Upper lobe of left lung (tissue), 6 donors: ENCODE results near the gene TTLL5. TPM values are rescaled to one million over a fixed set of nuclear protein-coding genes. Genes with fewer than 3 reads are reported as not detected.

Experiments
- ATAC-seq, 2 donors: fragments of 200-7000 bp; cut with Tn5 transposase; one replicate each; pipeline ENCODE4 v1.9.1; 2022; ENCODE audit warnings: mild to moderate bottlenecking in 2 of 2, moderate library complexity in 2 of 2; ENCODE audit not compliant: low FRiP score in 2 of 2
- DNase-seq, 2 donors: peaks; one replicate each; pipeline ENCODE4 v3.0.0-alpha.2; 2019 to 2020
- H3K27ac ChIP-seq, 4 donors: fragments of 200-600 bp; sonication (generic); one replicate each; pipeline ENCODE4 v1.5.1; 2016 to 2019
- H3K27me3 ChIP-seq, 4 donors: fragments of 200-600 bp; sonication (generic); one replicate each; pipeline ENCODE4 v1.5.1; 2017 to 2019
- H3K36me3 ChIP-seq, 4 donors: fragments of 200-600 bp; sonication (generic); one replicate each; pipeline ENCODE4 v1.5.1; 2016 to 2019
- H3K4me1 ChIP-seq, 4 donors: fragments of 200-600 bp; sonication (generic); one replicate each; pipeline ENCODE4 v1.5.1; 2018 to 2019
- H3K4me3 ChIP-seq, 4 donors: fragments of 200-600 bp; sonication (generic); one replicate each; pipeline ENCODE4 v1.5.1; 2017 to 2019; ENCODE audit warnings: mild to moderate bottlenecking in 2 of 4, moderate library complexity in 1 of 4
- H3K9me3 ChIP-seq, 4 donors: fragments of 200-600 bp; sonication (generic); one replicate each; pipeline ENCODE4 v1.5.1; 2018 to 2019
- CTCF ChIP-seq, 6 experiments: fragments of 450-650 bp in 4 of 6; fragments of 200-600 bp in 2 of 6; sonication (generic) in 2 of 6; IDR thresholded peaks; one replicate each; pipeline ENCODE4 v1.5.1; 2016 to 2019; ENCODE audit warnings: antibody characterized with exemption in 6 of 6
- EP300 ChIP-seq, 4 donors: sonication (generic); formaldehyde crosslinking; IDR thresholded peaks; one replicate each; pipeline ENCODE4 v1.5.1; 2017; ENCODE audit warnings: antibody characterized with exemption in 4 of 4, control low read depth in 2 of 4
- POLR2A ChIP-seq, 4 donors: fragments of 450-650 bp; IDR thresholded peaks; one replicate each; pipeline ENCODE4 v1.5.1; 2016 to 2017; ENCODE audit warnings: antibody characterized with exemption in 4 of 4, mild to moderate bottlenecking in 2 of 4
- POLR2AphosphoS5 ChIP-seq, 2 donors: sonication (generic); formaldehyde crosslinking; IDR thresholded peaks; one replicate each; pipeline ENCODE4 v1.5.1; 2017; ENCODE audit warnings: antibody characterized with exemption in 2 of 2
- WGBS, 2 donors: methylation state at CpG; one replicate each; pipeline ENCODE4 v1.1.5; 2017 to 2018; 5-methylcytosine and 5-hydroxymethylcytosine counted together
- total RNA-seq, 6 donors: library from RNA; depleted of rRNA in 4 of 6; stranded (reverse); fragments of >200 nt in 4 of 6; gene quantifications; one replicate each; pipeline versions ENCODE4 v1.1.0 to v1.2.1, GENCODE V29; 2016 to 2021
- donor health status: DM: no; HTN: no; CAD: no; lungs with moderate emphysema.
- donor health status: DM: no; HTN: yes; CAD: no; lungs with severe emphysema.

Gene TTLL5
- total RNA-seq, 6 donors from 2014 or later, result 24.5 to 85.9 (median 33.5) TPM

DNA sequence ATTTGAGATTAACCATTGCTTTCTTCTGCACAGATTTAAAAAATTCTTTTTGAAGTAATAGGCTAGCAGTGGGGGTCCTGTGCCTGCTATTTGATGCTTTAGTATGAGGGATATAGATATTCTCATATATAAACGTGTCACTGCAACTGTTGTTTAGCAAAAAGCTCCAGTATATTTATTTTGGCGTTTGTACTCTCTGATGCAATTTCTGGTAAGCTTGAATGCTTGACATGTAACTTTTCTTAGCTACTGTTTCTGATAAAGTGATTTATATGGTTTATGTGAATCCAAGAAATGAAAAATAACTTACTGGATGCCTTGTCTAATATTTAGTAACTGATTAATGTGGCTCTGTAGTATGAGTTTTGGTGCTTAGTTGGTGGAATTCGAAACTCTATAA lies 77.1 kb downstream of the TTLL5 start:
- Histone ChIP-seq H3K4me3 (no peak overlapping the region), H3K9me3 (no peaks in the 10 kb centered on the region), H3K27ac (no peak overlapping the region), H3K4me1 (no peaks in the 10 kb centered on the region), H3K36me3 (peaks cover 0 to 30% (median 8%) of the 10 kb centered on the region in 4 donors), H3K27me3 (no peaks in the 10 kb centered on the region)
- ATAC-seq (no peak), DNase-seq (no peak)
- 69 to 81% methylated on average over 3 of the region's 3 CpGs for WGBS, 2 donors
- TF ChIP-seq POLR2A (IDR thresholded peaks at IDR 0.05) (no peak), CTCF (IDR thresholded peaks at IDR 0.05) (no peak), EP300 (IDR thresholded peaks at IDR 0.05) (no peak), POLR2AphosphoS5 (IDR thresholded peaks at IDR 0.05) (no peak)

GRCh38 chr14:75742867-75743266 lies 81.8 kb downstream of the TTLL5 start:
- no peak for DNase-seq
- TF ChIP-seq EP300 (IDR thresholded peaks at IDR 0.05) (no peak), POLR2AphosphoS5 (IDR thresholded peaks at IDR 0.05) (no peak), POLR2A (IDR thresholded peaks at IDR 0.05) (no peak), CTCF (IDR thresholded peaks at IDR 0.05) (no peak)
- H3K36me3 ChIP-seq, result peaks cover 0 to 29% (median 3%) of the 10 kb centered on the region in 4 donors
- no peaks in the 10 kb centered on the region for H3K4me1 ChIP-seq
- no peak overlapping the region for H3K27ac ChIP-seq
- no peaks in the 10 kb centered on the region for H3K9me3 ChIP-seq
- no peak for ATAC-seq
- no peaks in the 10 kb centered on the region for H3K27me3 ChIP-seq
- H3K4me3 ChIP-seq, result no peak overlapping the region
- 53 to 61% methylated on average over 2 of the region's 2 CpGs for WGBS, 2 donors

GRCh38 chr14:75747899-75748298 lies 86.9 kb downstream of the TTLL5 start:
- H3K27ac ChIP-seq, result no peak overlapping the region
- H3K27me3 ChIP-seq, result no peaks in the 10 kb centered on the region
- H3K4me3 ChIP-seq, result no peak overlapping the region
- no peaks in the 10 kb centered on the region for H3K4me1 ChIP-seq
- no peak for ATAC-seq
- TF ChIP-seq POLR2AphosphoS5 (IDR thresholded peaks at IDR 0.05) (no peak), CTCF (IDR thresholded peaks at IDR 0.05) (no peak), POLR2A (IDR thresholded peaks at IDR 0.05) (no peak), EP300 (IDR thresholded peaks at IDR 0.05) (no peak)
- H3K9me3 ChIP-seq, result no peaks in the 10 kb centered on the region
- no peak for DNase-seq
- 79 to 88% methylated on average over 2 of the region's 2 CpGs for WGBS, 2 donors
- H3K36me3 ChIP-seq, result peaks cover 1 to 40% (median 4%) of the 10 kb centered on the region in 4 donors

GRCh38 chr14:75748336-75748735 lies 87.3 kb downstream of the TTLL5 start:
- Histone ChIP-seq H3K36me3 (peaks cover 4 to 43% (median 5%) of the 10 kb centered on the region in 4 donors), H3K9me3 (no peaks in the 10 kb centered on the region), H3K27ac (no peak overlapping the region), H3K4me1 (no peaks in the 10 kb centered on the region), H3K4me3 (no peak overlapping the region), H3K27me3 (no peaks in the 10 kb centered on the region)
- no peak for DNase-seq
- TF ChIP-seq CTCF (IDR thresholded peaks at IDR 0.05) (no peak), POLR2A (IDR thresholded peaks at IDR 0.05) (no peak), EP300 (IDR thresholded peaks at IDR 0.05) (no peak), POLR2AphosphoS5 (IDR thresholded peaks at IDR 0.05) (no peak)
- WGBS, 2 donors, result 82 to 91% methylated on average over 1 of the region's 1 CpG
- ATAC-seq, result no peak

GRCh38 chr14:75751296-75751695 lies 90.2 kb downstream of the TTLL5 start:
- Histone ChIP-seq H3K27ac (no peak overlapping the region), H3K4me3 (no peak overlapping the region), H3K27me3 (no peaks in the 10 kb centered on the region), H3K4me1 (no peaks in the 10 kb centered on the region), H3K9me3 (no peaks in the 10 kb centered on the region), H3K36me3 (peaks cover 0 to 21% (median 5%) of the 10 kb centered on the region in 4 donors)
- peak in 1 of 2 donors; percentile 65 for ATAC-seq
- WGBS, 2 donors, result 93% methylated on average over 5 of the region's 5 CpGs
- no peak for DNase-seq
- TF ChIP-seq POLR2AphosphoS5 (IDR thresholded peaks at IDR 0.05) (no peak), POLR2A (IDR thresholded peaks at IDR 0.05) (no peak), CTCF (IDR thresholded peaks at IDR 0.05) (no peak), EP300 (IDR thresholded peaks at IDR 0.05) (no peak)
